SH-SY5Y (cell line): ENCODE results near the gene KANK4.

ENCODE experiments used
- GATA2 ChIP-seq: IDR thresholded peaks from 2 replicates; pipeline ENCODE4 v1.6.1; 2011; ENCODE audit warnings: mild to moderate bottlenecking, low read depth, low read length
- GATA3 ChIP-seq: IDR thresholded peaks from 2 replicates; pipeline ENCODE4 v1.6.1; 2011; ENCODE audit warnings: low read depth, mild to moderate bottlenecking, low read length, moderate library complexity

GRCh38 chr1:62237361-62237760 lies 81.9 kb downstream of the KANK4 start:
- no peak for TF ChIP-seq GATA3
- no peak for TF ChIP-seq GATA2
